ENCODE results near the gene LPXN. TPM values are rescaled to one million over a fixed set of nuclear protein-coding genes. Genes with fewer than 3 reads are reported as not detected.

LPXN gene
- total and polyA plus RNA-seq, 8 donors, result 8.1 to 43.8 (median 10.4) TPM

- TF ChIP-seq CTCF (IDR thresholded peaks at IDR 0.05), result no peak
- H3K9me3 ChIP-seq, result no peaks in the 10 kb centered on the region
- ATAC-seq, result no peak
- H3K4me1 ChIP-seq, result peaks cover 0 to 11% of the 10 kb centered on the region in 2 donors
- intact Hi-C loops (cut with DNase I), result no loop called here
- no peak for DNase-seq
- H3K36me3 ChIP-seq, result peaks cover 0 to 8% of the 10 kb centered on the region in 2 donors
- H3K27ac ChIP-seq, result no peak overlapping the region
- no peak overlapping the region for H3K4me3 ChIP-seq
- H3K27me3 ChIP-seq, result no peaks in the 10 kb centered on the region
These were observed 19.2 kb upstream of the LPXN start for GRCh38 chr11:58594826-58595225.

- Histone ChIP-seq H3K36me3 (peaks cover 0 to 8% of the 10 kb centered on the region in 2 donors), H3K4me3 (no peak overlapping the region), H3K27me3 (no peaks in the 10 kb centered on the region), H3K9me3 (no peaks in the 10 kb centered on the region), H3K4me1 (peaks cover 0 to 11% of the 10 kb centered on the region in 2 donors), H3K27ac (no peak overlapping the region)
- intact Hi-C loops (cut with DNase I), result no loop called here
- TF ChIP-seq CTCF (IDR thresholded peaks at IDR 0.05), result no peak
- no peak for DNase-seq
- ATAC-seq, result no peak
These were observed 17.3 kb upstream of the LPXN start for GRCh38 chr11:58592760-58593472.

DNA sequence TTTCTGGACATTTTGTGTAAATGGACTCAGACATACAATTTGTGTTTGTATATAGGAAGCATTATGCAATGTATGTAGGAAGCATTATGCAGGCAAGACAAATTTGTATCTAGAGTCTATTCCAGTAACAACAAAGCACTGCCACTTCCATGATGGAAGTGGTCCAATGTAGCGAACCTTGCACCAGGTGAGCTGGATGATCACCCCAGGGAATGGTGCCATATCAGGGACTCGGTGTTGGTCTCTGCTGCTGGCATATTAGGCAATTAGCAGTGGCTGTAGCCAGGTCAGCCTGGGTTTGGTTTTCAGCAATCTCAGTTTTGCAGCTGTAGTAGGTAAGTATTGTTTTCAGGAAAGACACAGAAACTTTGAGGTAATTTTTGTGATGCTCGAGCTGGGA, 16.0 kb upstream of the LPXN start:
- H3K4me1 ChIP-seq, result peaks cover 0 to 19% of the 10 kb centered on the region in 2 donors
- ATAC-seq (no peak), DNase-seq (no peak)
- H3K9me3 ChIP-seq, result no peaks in the 10 kb centered on the region
- intact Hi-C loops (cut with DNase I), result no loop called here
- no peaks in the 10 kb centered on the region for H3K27me3 ChIP-seq
- no peak for TF ChIP-seq CTCF (IDR thresholded peaks at IDR 0.05)
- H3K36me3 ChIP-seq, result peaks cover 0 to 8% of the 10 kb centered on the region in 2 donors
- H3K27ac ChIP-seq, result no peak overlapping the region
- H3K4me3 ChIP-seq, result no peak overlapping the region

GRCh38 chr11:58586998-58587397, 11.3 kb upstream of the LPXN start:
- no peak for TF ChIP-seq CTCF (IDR thresholded peaks at IDR 0.05)
- Histone ChIP-seq H3K27me3 (no peaks in the 10 kb centered on the region), H3K4me3 (no peak overlapping the region), H3K36me3 (peaks cover 0 to 8% of the 10 kb centered on the region in 2 donors), H3K27ac (no peak overlapping the region), H3K9me3 (no peaks in the 10 kb centered on the region), H3K4me1 (peaks cover 0 to 33% of the 10 kb centered on the region in 2 donors)
- no peak for DNase-seq
- intact Hi-C loops (cut with DNase I), result no loop called here
- ATAC-seq, result no peak

GRCh38 chr11:58582437-58582836, 6.8 kb upstream of the LPXN start:
- Histone ChIP-seq H3K9me3 (no peaks in the 10 kb centered on the region), H3K27ac (no peak overlapping the region), H3K4me1 (peaks cover 10 to 53% of the 10 kb centered on the region in 2 donors), H3K27me3 (no peaks in the 10 kb centered on the region), H3K36me3 (peaks cover 0 to 3% of the 10 kb centered on the region in 2 donors), H3K4me3 (no peak overlapping the region)
- ATAC-seq, result no peak
- no peak for DNase-seq
- intact Hi-C loops (cut with DNase I), result no loop called here
- TF ChIP-seq CTCF (IDR thresholded peaks at IDR 0.05), result no peak
